HEK293 (cell line): ENCODE results near the gene IPO5.

ENCODE experiments used
- CTCF ChIA-PET: fragments of 350-600 bp; formaldehyde crosslinking; extraction: SDS; loops from one replicate; lab custom pipeline; 2021; ENCODE audit warnings: antibody characterized with exemption; lab: Yijun Ruan, JAX
- POLR2A ChIA-PET: fragments of 300-600 bp; formaldehyde crosslinking; extraction: SDS; loops from one replicate; lab custom pipeline; 2020; ENCODE audit warnings: antibody characterized with exemption, inconsistent platforms; lab: Yijun Ruan, JAX
- H3K27ac ChIP-seq: fragments of 200-500 bp; sonication (Bioruptor generic); 2 replicates; pipeline ENCODE4 v1.5.1; 2014; ENCODE audit warnings: low read depth, low read length, control low read depth, inconsistent platforms; ENCODE audit errors: extremely low read depth
- H3K36me3 ChIP-seq, 2 experiments: fragments of 200-500 bp in 1 of 2; sonication (Bioruptor generic) in 1 of 2; 1 replicate in 1 of 2; 2 replicates in 1 of 2; pipeline ENCODE4 v1.5.1; 2014 to 2017; ENCODE audit warnings: inconsistent platforms in 2 of 2, low read length in 2 of 2; ENCODE audit not compliant: control insufficient read depth in 2 of 2, insufficient read depth in 1 of 2
- H3K4me1 ChIP-seq: fragments of 200-500 bp; sonication (Bioruptor generic); 2 replicates; pipeline ENCODE4 v1.5.1; 2014; ENCODE audit warnings: mild to moderate bottlenecking, low read length, inconsistent platforms; ENCODE audit not compliant: control insufficient read depth, insufficient read depth
- H3K4me3 ChIP-seq: 2 replicates; pipeline ENCODE4 v1.5.1; 2011; ENCODE audit warnings: low read depth, mild to moderate bottlenecking, control low read depth, low read length, moderate library complexity
- H3K9me3 ChIP-seq: fragments of 200-500 bp; sonication (Bioruptor generic); 2 replicates; pipeline ENCODE4 v1.5.1; 2014; ENCODE audit warnings: low read depth, low read length, inconsistent platforms; ENCODE audit not compliant: control insufficient read depth, insufficient read depth
- AEBP2 ChIP-seq: fragments of 450-650 bp; formaldehyde crosslinking; IDR thresholded peaks from 2 replicates; pipeline ENCODE4 v1.5.1; 2016; ENCODE audit warnings: missing biosample characterization, missing genetic modification characterization, borderline replicate concordance
- FEZF1 ChIP-seq: fragments of 450-650 bp; formaldehyde crosslinking; IDR thresholded peaks from 2 replicates; pipeline ENCODE4 v1.5.1; 2016; ENCODE audit warnings: missing biosample characterization, missing genetic modification characterization
- GLI4 ChIP-seq: fragments of 450-650 bp; formaldehyde crosslinking; IDR thresholded peaks from 2 replicates; pipeline ENCODE4 v1.5.1; 2016; ENCODE audit warnings: missing biosample characterization, missing genetic modification characterization
- HOXD13 ChIP-seq: sonication (generic); formaldehyde crosslinking; IDR thresholded peaks from 2 replicates; pipeline ENCODE4 v1.8.0; 2022; ENCODE audit warnings: missing genetic modification reagents, borderline replicate concordance
- IKZF3 ChIP-seq: fragments of 450-650 bp; IDR thresholded peaks from 2 replicates; pipeline ENCODE4 v1.5.0; 2018; ENCODE audit warnings: missing biosample characterization, mild to moderate bottlenecking, missing genetic modification characterization, moderate library complexity
- KLF1 ChIP-seq: fragments of 450-650 bp; formaldehyde crosslinking; IDR thresholded peaks from 2 replicates; pipeline ENCODE4 v1.5.1; 2016; ENCODE audit warnings: missing biosample characterization, missing genetic modification characterization
- PATZ1 ChIP-seq: fragments of 450-650 bp; formaldehyde crosslinking; IDR thresholded peaks from 2 replicates; pipeline ENCODE4 v1.5.1; 2016; ENCODE audit warnings: missing biosample characterization, missing genetic modification characterization
- REST ChIP-seq: fragments of 450-650 bp; formaldehyde crosslinking; IDR thresholded peaks from 2 replicates; pipeline ENCODE4 v1.5.1; 2016; ENCODE audit warnings: missing biosample characterization, missing genetic modification characterization
- TRIM28 ChIP-seq: IDR thresholded peaks from 2 replicates; pipeline ENCODE4 v1.6.1; 2011; ENCODE audit warnings: low read length, control low read depth, borderline replicate concordance
- ZBTB21 ChIP-seq: fragments of 450-650 bp; formaldehyde crosslinking; IDR thresholded peaks from 2 replicates; pipeline ENCODE4 v1.5.1; 2017; ENCODE audit warnings: missing biosample characterization, missing genetic modification characterization
- ZBTB26 ChIP-seq: fragments of 450-650 bp; formaldehyde crosslinking; optimal IDR thresholded peaks from 2 replicates; pipeline ENCODE3; 2016; ENCODE audit warnings: missing biosample characterization, mild to moderate bottlenecking, missing genetic modification characterization
- ZEB2 ChIP-seq: fragments of 450-650 bp; formaldehyde crosslinking; IDR thresholded peaks from 2 replicates; pipeline ENCODE4 v1.5.1; 2016; ENCODE audit warnings: missing biosample characterization, missing genetic modification characterization
- ZFP69B ChIP-seq: fragments of 450-650 bp; formaldehyde crosslinking; IDR thresholded peaks from 2 replicates; pipeline ENCODE4 v1.5.1; 2016; ENCODE audit warnings: missing biosample characterization, missing genetic modification characterization
- ZIC2 ChIP-seq: fragments of 450-650 bp; formaldehyde crosslinking; IDR thresholded peaks from 2 replicates; pipeline ENCODE4 v1.5.1; 2016; ENCODE audit warnings: missing biosample characterization, missing genetic modification characterization
- ZNF292 ChIP-seq: fragments of 450-650 bp; formaldehyde crosslinking; IDR thresholded peaks from 2 replicates; pipeline ENCODE4 v1.5.1; 2016; ENCODE audit warnings: low read depth, missing biosample characterization, missing genetic modification characterization, borderline replicate concordance
- ZNF610 ChIP-seq: fragments of 450-650 bp; formaldehyde crosslinking; IDR thresholded peaks from 2 replicates; pipeline ENCODE4 v1.5.1; 2016; ENCODE audit warnings: missing biosample characterization, missing genetic modification characterization, borderline replicate concordance
- ZNF654 ChIP-seq: fragments of 450-650 bp; formaldehyde crosslinking; IDR thresholded peaks from 2 replicates; pipeline ENCODE4 v1.5.1; 2016; ENCODE audit warnings: low read depth, missing biosample characterization, missing genetic modification characterization

Gene IPO5

GRCh38 chr13:98060282-98060681, 106.8 kb downstream of the IPO5 start (continued):
- TF ChIP-seq PATZ1 (tag by site-specific recombination) (no peak), ZNF610 (tag by site-specific recombination) (no peak), ZBTB21 (no peak)

- ChIA-PET POLR2A (no interaction called here), CTCF (interaction anchor here (0.6 kb wide), 1 partner anchor 8 kb away, joined by 3 read pairs; no protein-coding TSS in a partner anchor)
- H3K27ac ChIP-seq, result no peak overlapping the region
- H3K36me3 ChIP-seq, result no peaks in the 10 kb centered on the region
- H3K9me3 ChIP-seq, result no peaks in the 10 kb centered on the region
- H3K4me1 ChIP-seq, result no peaks in the 10 kb centered on the region
- no peak overlapping the region for H3K4me3 ChIP-seq
- no peak for TF ChIP-seq ZBTB26 (tag by site-specific recombination)
- no peak for TF ChIP-seq ZEB2 (tag by site-specific recombination)
- no peak for TF ChIP-seq GLI4 (tag by site-specific recombination)
- no peak for TF ChIP-seq FEZF1
- no peak for TF ChIP-seq AEBP2 (tag by site-specific recombination)
- TF ChIP-seq ZFP69B (tag by site-specific recombination), result no peak
- TF ChIP-seq REST (tag by site-specific recombination), result no peak
- TF ChIP-seq IKZF3 (tag by site-specific recombination), result no peak
- no peak for TF ChIP-seq ZNF292 (tag by site-specific recombination)
- no peak for TF ChIP-seq HOXD13 (CRISPR knock-in tag)
- TF ChIP-seq ZIC2, result no peak
- no peak for TF ChIP-seq ZNF654 (tag by site-specific recombination)
- no peak for TF ChIP-seq TRIM28
- no peak for TF ChIP-seq KLF1
Measured at GRCh38 chr13:98065468-98065867, 112.0 kb downstream of the IPO5 start.
